H1 (cell line): ENCODE results near the gene LEPR. TPM values are rescaled to one million over a fixed set of nuclear protein-coding genes. Genes with fewer than 3 reads are reported as not detected.

ENCODE experiments used
- NANOG ChIP-seq: IDR thresholded peaks from 2 replicates; pipeline ENCODE4 v1.6.1; 2011; ENCODE audit warnings: low read length, low read depth, mild to moderate bottlenecking, inconsistent platforms; ENCODE audit not compliant: insufficient read depth, poor library complexity, severe bottlenecking
- SP4 ChIP-seq: IDR thresholded peaks from 2 replicates; pipeline ENCODE4 v1.6.1; 2012; ENCODE audit warnings: low read length, inconsistent platforms
- YY1 ChIP-seq: IDR thresholded peaks from 2 replicates; pipeline ENCODE4 v1.6.1; 2011; ENCODE audit warnings: low read depth, mild to moderate bottlenecking, low read length
- polyA plus RNA-seq, 7 experiments: library from polyadenylated mRNA; depleted of rRNA in 3 of 7; stranded (reverse) in 5 of 7; unstranded in 2 of 7; fragments of >200 nt in 5 of 7; fragments of 200-250 nt in 2 of 7; gene quantifications; 1 replicate in 5 of 7; 2 replicates in 1 of 7; 4 replicates in 1 of 7; pipeline versions ENCODE4 v1.2.1 to v1.2.3, GENCODE V29; 2011 to 2013; ENCODE audit warnings: missing spikeins in 2 of 7, mixed read lengths in 2 of 7
- total RNA-seq: library from RNA; stranded (reverse); fragmentation: NEBNext Ultra II Directional; extraction: Animal tissue kit (Norgen Biotek cat#: 25700); gene quantifications from 2 replicates; pipeline ENCODE4 v1.2.1, GENCODE V29; 2021

Gene LEPR
- total and polyA plus RNA-seq, 2 of the 8 experiments (the other 6 are each of a cell fraction or from before 2014, with no cell fraction given), result 1.3 to 3.9 TPM

DNA sequence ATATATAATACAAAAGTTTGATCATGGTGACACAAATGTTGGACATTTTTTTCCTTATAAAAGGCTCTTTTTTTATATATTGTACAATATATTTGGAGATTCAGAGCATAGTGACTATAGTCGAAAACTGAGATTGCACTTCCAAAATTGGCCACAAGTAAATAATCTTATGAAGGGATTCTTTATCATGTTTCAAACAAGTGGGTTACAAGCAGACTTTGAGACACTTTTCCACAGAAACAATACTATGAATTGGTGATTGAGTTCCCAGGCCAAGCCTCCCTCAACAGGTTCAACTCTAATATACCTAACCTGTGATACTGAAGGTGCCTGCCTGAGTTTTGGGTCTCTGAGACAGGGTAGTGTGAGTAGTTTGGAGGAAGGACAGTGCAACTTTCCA, 13.8 kb downstream of the LEPR start (continued):
- no peak for TF ChIP-seq NANOG
- TF ChIP-seq YY1, result no peak
- TF ChIP-seq SP4, result no peak
